Fibroblast of lung (primary cell): ENCODE measurements around the gene TMEM214. TPM values are rescaled to one million over a fixed set of nuclear protein-coding genes. Genes with fewer than 3 reads are reported as not detected.

Source experiments
- DNase-seq, 2 donors: peaks; one replicate each; pipeline versions ENCODE4 v3.0.0 to v3.0.0-alpha.2; 2010; ENCODE audit warnings: low read depth in 2 of 2
- H2AFZ ChIP-seq: 2 replicates; pipeline ENCODE4 v1.5.1; 2012; ENCODE audit warnings: low read length, control low read depth, inconsistent platforms
- H3K27ac ChIP-seq: 2 replicates; pipeline ENCODE4 v1.5.1; 2011; ENCODE audit warnings: low read length, control low read depth; ENCODE audit not compliant: insufficient read depth
- H3K27me3 ChIP-seq: 2 replicates; pipeline ENCODE4 v1.5.1; 2011; ENCODE audit warnings: mild to moderate bottlenecking, low read length; ENCODE audit not compliant: control insufficient read depth, insufficient read depth
- H3K36me3 ChIP-seq: 2 replicates; pipeline ENCODE4 v1.5.1; 2011; ENCODE audit warnings: low read length; ENCODE audit not compliant: control insufficient read depth, insufficient read depth
- H3K4me1 ChIP-seq: 2 replicates; pipeline ENCODE4 v1.5.1; 2011; ENCODE audit warnings: low read length; ENCODE audit not compliant: control insufficient read depth, insufficient read depth; ENCODE audit errors: extremely low read depth
- H3K4me2 ChIP-seq: 2 replicates; pipeline ENCODE4 v1.5.1; 2011; ENCODE audit warnings: low read length, control low read depth; ENCODE audit not compliant: insufficient read depth; ENCODE audit errors: extremely low read depth
- H3K4me3 ChIP-seq, 4 experiments: fragments of 200-600 bp in 1 of 4; sonication (generic) in 1 of 4; replicated peaks in 1 of 4; 2 replicates each; pipeline ENCODE4 v1.5.1; 2011 to 2016; ENCODE audit warnings: low read length in 4 of 4, low read depth in 3 of 4, mild to moderate bottlenecking in 3 of 4, control low read depth in 2 of 4, inconsistent platforms in 1 of 4, mixed read lengths in 1 of 4; ENCODE audit not compliant: insufficient read depth in 1 of 4; ENCODE audit errors: control extremely low read depth in 1 of 4
- H3K79me2 ChIP-seq: 2 replicates; pipeline ENCODE4 v1.5.1; 2012; ENCODE audit warnings: mild to moderate bottlenecking, low read length, inconsistent platforms; ENCODE audit not compliant: control insufficient read depth, insufficient read depth
- H3K9ac ChIP-seq: 2 replicates; pipeline ENCODE4 v1.5.1; 2011; ENCODE audit warnings: mild to moderate bottlenecking, low read length, control low read depth; ENCODE audit not compliant: insufficient read depth
- H3K9me3 ChIP-seq: 2 replicates; pipeline ENCODE4 v1.5.1; 2012; ENCODE audit warnings: low read depth, low read length; ENCODE audit not compliant: control insufficient read depth, insufficient read depth
- H4K20me1 ChIP-seq: 2 replicates; pipeline ENCODE4 v1.5.1; 2011; ENCODE audit warnings: low read length; ENCODE audit not compliant: control insufficient read depth, insufficient read depth; ENCODE audit errors: extremely low read depth
- EZH2 ChIP-seq: IDR thresholded peaks from 2 replicates; pipeline ENCODE4 v1.5.1; 2012; ENCODE audit warnings: low read length, control low read depth, mild to moderate bottlenecking; ENCODE audit errors: missing control alignments
- polyA plus RNA-seq, 2 donors: library from polyadenylated mRNA; depleted of rRNA in 1 of 2; stranded (reverse) in 1 of 2; unstranded in 1 of 2; fragments of >200 nt; gene quantifications; 2 replicates each; pipeline ENCODE4 v1.2.1, GENCODE V29; 2011 to 2012; ENCODE audit warnings: missing spikeins in 1 of 2
- total RNA-seq: library from RNA; depleted of rRNA; stranded (reverse); fragments of >200 nt; gene quantifications from 2 replicates; pipeline ENCODE4 v1.2.1, GENCODE V29; 2014
- TF ChIP-seq, protein P1 (sequence below), 2 donors: IDR thresholded peaks in 1 of 2; conservative IDR thresholded peaks in 1 of 2; 1 replicate in 1 of 2; 2 replicates in 1 of 2; pipeline ENCODE4 v1.5.1; 2011 to 2012; ENCODE audit warnings: low read length in 2 of 2, control low read depth in 1 of 2, inconsistent platforms in 1 of 2, low read depth in 1 of 2, mild to moderate bottlenecking in 1 of 2

TMEM214 gene
- total and polyA plus RNA-seq, 2 donors (not counting 1 experiment from before 2014, with no cell fraction given): 22.6 to 127 TPM

DNA sequence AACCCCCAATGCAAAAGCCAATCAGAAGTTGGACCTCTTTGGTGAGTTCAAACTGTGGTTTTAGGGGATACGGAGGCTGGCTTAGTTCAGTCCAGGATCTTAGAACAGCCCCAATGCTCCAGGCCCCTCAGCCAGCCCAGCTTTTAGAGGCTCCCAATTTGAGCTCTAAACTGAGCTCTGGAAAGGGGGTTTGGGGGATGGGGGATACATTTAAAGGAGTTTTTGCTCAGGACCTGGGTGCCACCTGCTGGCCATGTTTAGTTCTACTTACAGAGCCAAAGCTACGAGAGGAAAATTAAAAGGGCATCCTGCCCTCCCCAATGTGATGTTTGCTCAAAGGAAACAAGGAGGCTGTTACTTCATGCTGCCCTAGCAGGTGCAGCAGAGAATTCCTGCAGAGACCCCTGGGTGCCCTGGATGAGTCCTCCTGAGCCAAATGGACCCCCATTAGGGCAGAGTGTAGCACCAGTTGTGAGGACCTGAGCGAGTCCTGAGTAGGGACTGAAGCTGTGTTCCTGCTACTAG, 15.9 kb upstream of the TMEM214 start:
- Histone ChIP-seq H3K36me3 (no peaks in the 10 kb centered on the region), H3K27ac (no peak overlapping the region), H4K20me1 (no peaks in the 10 kb centered on the region)

DNA sequence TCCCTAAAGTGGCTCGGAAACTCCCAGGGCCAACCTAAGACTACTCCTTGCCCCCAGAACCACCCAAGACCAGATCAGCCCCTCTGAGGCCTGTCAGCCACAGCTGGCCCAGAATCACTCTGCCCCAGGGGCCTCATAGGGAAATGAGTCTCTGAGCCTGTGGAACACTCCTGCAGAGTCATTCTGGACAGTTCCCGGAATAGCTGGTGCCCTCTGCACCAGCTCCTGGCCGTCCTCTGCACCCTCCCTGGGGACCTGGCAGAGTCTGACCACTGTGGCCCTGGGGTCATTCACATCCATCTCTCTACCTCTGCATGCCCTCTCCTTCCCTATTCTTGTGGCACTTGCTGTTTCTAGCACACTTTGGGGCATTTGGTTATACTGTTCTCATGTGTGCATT, 14.6 kb upstream of the TMEM214 start:
- Histone ChIP-seq H2AFZ (no peak overlapping the region), H3K9me3 (no peaks in the 10 kb centered on the region), H3K4me2 (no peak overlapping the region), H3K36me3 (no peaks in the 10 kb centered on the region), H3K4me1 (peaks cover 18% of the 10 kb centered on the region), H3K27me3 (no peaks in the 10 kb centered on the region), H3K79me2 (no peaks in the 10 kb centered on the region), H3K9ac (no peak overlapping the region), H3K27ac (no peak overlapping the region), H3K4me3 (no peak overlapping the region), H4K20me1 (no peaks in the 10 kb centered on the region)
- TF ChIP-seq EZH2: no peak
- TF ChIP-seq, protein P1, sequence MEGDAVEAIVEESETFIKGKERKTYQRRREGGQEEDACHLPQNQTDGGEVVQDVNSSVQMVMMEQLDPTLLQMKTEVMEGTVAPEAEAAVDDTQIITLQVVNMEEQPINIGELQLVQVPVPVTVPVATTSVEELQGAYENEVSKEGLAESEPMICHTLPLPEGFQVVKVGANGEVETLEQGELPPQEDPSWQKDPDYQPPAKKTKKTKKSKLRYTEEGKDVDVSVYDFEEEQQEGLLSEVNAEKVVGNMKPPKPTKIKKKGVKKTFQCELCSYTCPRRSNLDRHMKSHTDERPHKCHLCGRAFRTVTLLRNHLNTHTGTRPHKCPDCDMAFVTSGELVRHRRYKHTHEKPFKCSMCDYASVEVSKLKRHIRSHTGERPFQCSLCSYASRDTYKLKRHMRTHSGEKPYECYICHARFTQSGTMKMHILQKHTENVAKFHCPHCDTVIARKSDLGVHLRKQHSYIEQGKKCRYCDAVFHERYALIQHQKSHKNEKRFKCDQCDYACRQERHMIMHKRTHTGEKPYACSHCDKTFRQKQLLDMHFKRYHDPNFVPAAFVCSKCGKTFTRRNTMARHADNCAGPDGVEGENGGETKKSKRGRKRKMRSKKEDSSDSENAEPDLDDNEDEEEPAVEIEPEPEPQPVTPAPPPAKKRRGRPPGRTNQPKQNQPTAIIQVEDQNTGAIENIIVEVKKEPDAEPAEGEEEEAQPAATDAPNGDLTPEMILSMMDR (conservative IDR thresholded peaks at IDR 0.05 in 1 of 2, IDR thresholded peaks at IDR 0.05 in 1 of 2; ENCODE audit: low read depth in 1 of 2, low read length in 2 of 2): no peak
- no peak for DNase-seq

More for the DNA sequence above, 15.9 kb upstream of the TMEM214 start:
- H3K79me2 ChIP-seq: no peaks in the 10 kb centered on the region
- DNase-seq: peak; percentile 63 to 80
- no peak overlapping the region for H2AFZ ChIP-seq
- H3K4me1 ChIP-seq: peaks cover 18% of the 10 kb centered on the region
- H3K9me3 ChIP-seq: no peaks in the 10 kb centered on the region
- no peak overlapping the region for H3K4me2 ChIP-seq
- no peaks in the 10 kb centered on the region for H3K27me3 ChIP-seq
- no peak overlapping the region for H3K9ac ChIP-seq
- no peak overlapping the region for H3K4me3 ChIP-seq
- TF ChIP-seq, protein P1 (conservative IDR thresholded peaks at IDR 0.05 in 1 of 2, IDR thresholded peaks at IDR 0.05 in 1 of 2; ENCODE audit: low read depth in 1 of 2, low read length in 2 of 2): peak; percentile 67 to 68
- TF ChIP-seq EZH2: no peak

DNA sequence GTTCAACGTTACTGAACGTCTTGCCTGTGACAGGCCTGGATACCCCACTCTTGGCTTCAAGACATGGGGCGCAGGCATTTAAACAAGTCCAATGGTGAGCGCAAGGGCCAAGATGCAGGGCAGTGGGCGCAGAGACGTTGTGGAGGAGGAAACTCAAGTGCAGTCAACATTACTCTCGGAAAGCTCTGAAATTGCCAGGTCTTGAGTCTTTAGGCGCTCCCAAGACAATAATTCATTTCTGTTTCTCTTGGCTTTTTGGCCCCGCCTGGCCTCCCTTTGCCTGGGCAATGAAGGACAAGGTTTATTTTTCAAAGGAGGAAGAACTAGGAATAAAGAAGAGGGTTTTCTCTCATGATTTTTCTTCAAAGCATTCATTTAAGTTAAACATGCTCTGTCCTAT, 13.3 kb upstream of the TMEM214 start:
- H3K9me3 ChIP-seq: no peaks in the 10 kb centered on the region
- no peak overlapping the region for H3K4me2 ChIP-seq
- no peak overlapping the region for H2AFZ ChIP-seq
- no peak overlapping the region for H3K9ac ChIP-seq
- H3K36me3 ChIP-seq: peaks cover 8% of the 10 kb centered on the region
- no peak for DNase-seq
- no peak overlapping the region for H3K4me3 ChIP-seq
- no peak for TF ChIP-seq EZH2
- TF ChIP-seq, protein P1 (conservative IDR thresholded peaks at IDR 0.05 in 1 of 2, IDR thresholded peaks at IDR 0.05 in 1 of 2; ENCODE audit: low read depth in 1 of 2, low read length in 2 of 2): no peak
- no peaks in the 10 kb centered on the region for H3K79me2 ChIP-seq
- H3K27ac ChIP-seq: no peak overlapping the region
- no peaks in the 10 kb centered on the region for H3K27me3 ChIP-seq
- no peaks in the 10 kb centered on the region for H4K20me1 ChIP-seq
- H3K4me1 ChIP-seq: peaks cover 18% of the 10 kb centered on the region
